HG03575 (cell line): ENCODE data around the gene CDH5.

Experiments
- ATAC-seq: cut with Tn5 transposase; IDR thresholded peaks from one replicate; pipeline ENCODE4 v1.9.1; 2021; ENCODE audit not compliant: unreplicated experiment, insufficient number of reproducible peaks, low FRiP score; ENCODE audit errors: extremely low read depth

The CDH5 gene

GRCh38 chr16:66427036-66427860, 60.8 kb downstream of the CDH5 start, which contains the start of gene BEAN1:
Gene BEAN1, plus strand, starts transcription at chr16:66427295. Its CDS starts 10,382 bp downstream, at chr16:66437677.
- no peak for ATAC-seq

- no peak for ATAC-seq
These were observed 61.6 kb downstream of the CDH5 start for GRCh38 chr16:66427871-66428681.

- no peak for ATAC-seq
These were observed 62.3 kb downstream of the CDH5 start for GRCh38 chr16:66428682-66429251.

GRCh38 chr16:66429290-66429962, 62.9 kb downstream of the CDH5 start:
- no peak for ATAC-seq

GRCh38 chr16:66430214-66430613, 63.7 kb downstream of the CDH5 start:
- no peak for ATAC-seq

GRCh38 chr16:66431760-66432159, 65.3 kb downstream of the CDH5 start:
- ATAC-seq, result no peak

GRCh38 chr16:66432429-66432828, 65.9 kb downstream of the CDH5 start:
- no peak for ATAC-seq

- no peak for ATAC-seq
These were observed 68.3 kb downstream of the CDH5 start for GRCh38 chr16:66434619-66435430.

GRCh38 chr16:66435896-66436295, 69.4 kb downstream of the CDH5 start:
- ATAC-seq, result no peak

GRCh38 chr16:66437391-66437945, 71.0 kb downstream of the CDH5 start:
- no peak for ATAC-seq

GRCh38 chr16:66438536-66438935, 72.0 kb downstream of the CDH5 start:
- no peak for ATAC-seq

GRCh38 chr16:66439051-66439730, 72.7 kb downstream of the CDH5 start:
- ATAC-seq, result no peak

- no peak for ATAC-seq
These were observed 73.8 kb downstream of the CDH5 start for GRCh38 chr16:66440271-66440802.

GRCh38 chr16:66440970-66441369, 74.5 kb downstream of the CDH5 start:
- ATAC-seq, result no peak

GRCh38 chr16:66441586-66442375, 75.3 kb downstream of the CDH5 start:
- ATAC-seq, result no peak

GRCh38 chr16:66442502-66443268, 76.2 kb downstream of the CDH5 start:
- ATAC-seq, result no peak
